ENCODE measurements around the gene MEAK7.
A peak's percentile ranks its signal among the peaks of the same experiment; 100 is the strongest.

Gene MEAK7, protein sequence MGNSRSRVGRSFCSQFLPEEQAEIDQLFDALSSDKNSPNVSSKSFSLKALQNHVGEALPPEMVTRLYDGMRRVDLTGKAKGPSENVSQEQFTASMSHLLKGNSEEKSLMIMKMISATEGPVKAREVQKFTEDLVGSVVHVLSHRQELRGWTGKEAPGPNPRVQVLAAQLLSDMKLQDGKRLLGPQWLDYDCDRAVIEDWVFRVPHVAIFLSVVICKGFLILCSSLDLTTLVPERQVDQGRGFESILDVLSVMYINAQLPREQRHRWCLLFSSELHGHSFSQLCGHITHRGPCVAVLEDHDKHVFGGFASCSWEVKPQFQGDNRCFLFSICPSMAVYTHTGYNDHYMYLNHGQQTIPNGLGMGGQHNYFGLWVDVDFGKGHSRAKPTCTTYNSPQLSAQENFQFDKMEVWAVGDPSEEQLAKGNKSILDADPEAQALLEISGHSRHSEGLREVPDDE

DNA sequence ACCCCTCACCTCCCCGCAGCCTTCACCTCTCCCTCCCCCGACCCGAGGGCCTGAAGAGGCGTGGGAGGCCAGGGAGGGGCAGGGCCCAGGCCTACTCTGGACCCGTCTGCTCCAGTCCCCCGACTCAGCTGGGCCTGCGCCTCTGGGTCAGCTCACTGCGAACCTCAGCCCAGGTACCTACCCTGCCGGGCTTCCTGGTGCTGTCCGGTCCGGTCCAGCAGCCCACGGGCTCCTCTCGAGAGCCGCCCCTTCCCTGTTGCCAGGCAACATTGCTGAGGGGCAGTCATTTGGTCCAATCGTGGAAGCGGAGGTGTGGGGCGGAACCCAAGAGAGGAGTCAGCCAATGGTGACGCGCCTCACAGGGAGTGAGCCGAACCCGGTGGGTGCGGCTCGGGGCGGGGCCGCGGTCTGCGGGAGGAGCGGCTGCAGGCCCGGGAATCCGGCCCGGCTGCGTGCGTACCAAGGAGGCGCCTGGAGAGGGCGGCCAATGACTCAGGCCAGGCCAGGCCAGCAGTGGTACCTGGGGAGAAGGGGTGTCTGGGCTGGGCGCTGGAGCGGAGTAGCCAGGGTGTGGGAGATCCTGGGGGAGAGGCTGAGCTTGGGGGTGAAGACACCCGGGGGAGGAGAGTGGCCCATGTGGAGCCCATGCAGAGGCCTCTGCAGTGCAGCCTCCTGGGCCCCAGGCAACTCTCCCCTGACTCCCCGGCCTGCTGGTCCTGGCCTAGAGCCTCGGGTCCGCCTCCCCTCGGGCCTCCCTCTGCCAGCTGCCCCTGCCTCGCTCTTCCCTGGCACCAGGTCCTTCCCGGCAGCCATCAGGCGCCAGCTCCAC lies at the start of gene MEAK7:
Gene MEAK7, minus strand, starts transcription at position 240 of the 829 bp plus-strand sequence. CDS start 6,573 bp downstream, outside the sequence.
- peak; percentile 98 for DNase-seq

DNA sequence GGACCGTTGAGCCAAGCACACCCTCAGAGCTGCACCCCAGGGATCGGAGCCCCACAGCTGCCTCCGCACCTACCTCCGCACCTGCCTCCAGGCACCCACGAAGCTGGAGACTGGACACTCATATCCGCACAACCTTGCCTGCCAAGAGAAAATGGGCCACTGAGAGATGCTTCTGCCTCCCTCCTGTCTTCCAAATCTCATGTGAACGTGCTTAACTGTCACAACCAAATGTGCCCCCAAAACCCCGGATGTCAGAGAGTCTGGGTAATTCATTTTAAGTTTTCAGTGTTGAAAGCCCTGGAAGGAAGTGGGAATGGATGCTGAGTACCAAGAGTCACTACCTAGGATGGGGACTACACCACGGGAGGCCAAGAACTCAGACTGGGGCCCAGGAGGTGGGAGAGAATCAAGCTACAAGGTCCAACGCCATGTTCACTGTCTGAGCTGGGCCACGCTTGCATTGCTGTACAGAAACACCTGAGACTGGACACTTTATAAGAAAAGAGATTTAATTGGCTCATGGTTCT lies 49.5 kb upstream of the MEAK7 start:
- no peak for DNase-seq

DNA sequence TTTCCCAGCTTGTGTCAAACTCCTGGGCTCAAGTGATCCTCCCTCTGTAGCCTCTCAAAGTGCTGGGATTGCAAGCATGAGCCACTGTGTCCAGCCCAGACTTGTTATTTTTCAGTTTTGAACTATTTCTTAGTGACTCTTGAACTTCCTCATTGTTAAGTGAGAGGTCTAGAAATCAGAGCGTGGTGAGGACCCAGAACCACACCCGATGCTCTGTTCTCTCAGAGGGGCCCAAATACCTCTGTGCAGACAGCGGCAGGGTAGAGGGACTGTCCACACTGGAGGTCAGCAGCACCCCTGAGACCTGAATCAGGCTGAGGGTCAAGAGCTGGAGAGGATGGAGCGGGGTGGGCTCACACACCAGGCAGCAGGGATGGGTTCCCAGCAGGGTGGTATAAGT lies 47.7 kb upstream of the MEAK7 start:
- no peak for DNase-seq

DNA sequence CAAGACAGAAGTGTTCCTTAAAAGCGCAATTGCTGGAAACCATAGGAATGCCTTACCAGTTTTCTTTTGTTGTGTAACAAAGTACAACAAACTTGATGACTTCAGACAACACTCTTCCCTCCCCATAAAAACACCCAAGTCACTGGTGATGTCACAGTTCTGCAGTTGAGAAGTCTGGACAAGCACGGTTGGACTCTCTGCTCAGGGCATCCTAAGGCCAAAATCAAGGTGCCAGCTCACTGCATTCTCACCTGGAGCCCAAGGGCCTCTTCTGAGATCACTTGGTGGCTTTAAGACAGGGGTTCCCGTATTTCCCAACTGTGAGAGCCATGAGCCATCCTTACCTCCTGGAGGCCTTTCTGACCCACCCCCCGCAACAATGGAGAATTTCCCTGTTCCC lies 45.6 kb upstream of the MEAK7 start:
- DNase-seq = no peak

DNA sequence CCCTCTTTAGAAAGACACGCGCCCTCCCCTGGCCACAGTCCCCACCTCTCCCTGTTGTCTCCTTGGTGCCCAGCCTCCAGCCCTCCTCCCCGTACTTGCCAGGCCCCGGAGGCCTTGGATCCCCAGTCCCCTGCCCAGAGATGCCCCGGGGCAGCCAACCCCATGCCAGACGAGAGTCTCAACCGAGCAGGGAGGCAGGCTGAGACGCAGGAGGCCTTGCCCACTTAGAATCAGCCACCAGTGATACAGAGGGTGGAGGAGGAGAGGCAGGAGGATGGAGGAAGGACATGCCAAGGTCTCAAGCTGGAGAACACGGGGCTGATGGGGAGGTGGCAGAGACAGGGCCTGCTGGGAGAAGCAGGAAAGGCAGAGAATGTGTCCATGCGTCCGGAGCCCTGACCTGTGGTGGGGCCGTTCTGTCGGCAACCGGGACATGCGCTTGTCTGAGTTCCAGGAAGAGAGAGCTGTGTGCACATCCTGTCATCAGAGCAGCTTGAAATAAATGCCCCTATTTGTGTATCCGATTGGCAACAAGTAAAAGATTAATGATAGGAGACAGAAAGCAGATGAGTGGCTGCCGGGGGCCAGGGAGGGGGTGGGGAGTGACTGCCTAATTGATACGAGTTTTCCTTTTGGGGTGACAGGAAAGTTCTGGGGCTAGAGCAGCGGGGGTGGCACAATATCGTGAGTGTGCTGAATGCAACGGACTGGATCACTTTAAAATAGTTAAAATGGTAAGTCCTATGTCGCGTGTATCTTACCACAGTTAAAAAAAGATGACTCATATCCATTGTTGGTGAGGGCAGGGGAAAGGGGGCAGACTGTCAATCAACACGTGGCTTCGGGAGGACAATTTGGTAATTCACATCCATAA lies 44.7 kb upstream of the MEAK7 start:
- DNase-seq = no peak

DNA sequence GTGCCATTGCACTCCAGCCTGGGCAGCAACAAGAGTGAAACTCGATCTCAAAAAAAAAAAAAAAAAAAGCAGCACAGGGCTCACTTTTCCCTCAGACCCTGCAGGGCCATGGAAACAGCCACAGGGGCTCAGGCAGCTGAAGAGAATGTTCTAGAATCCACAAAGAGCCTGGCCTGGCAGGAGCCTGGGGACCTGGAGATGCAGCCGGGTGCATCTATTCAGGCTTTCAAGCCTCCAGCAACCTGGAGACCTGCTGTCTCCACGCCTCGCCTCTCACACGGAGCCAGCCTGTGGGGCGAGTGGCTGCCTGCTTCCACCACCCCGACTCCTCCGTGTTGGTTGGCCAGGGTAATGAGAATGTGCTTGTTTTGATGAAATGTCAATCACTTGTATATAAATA lies 44.0 kb upstream of the MEAK7 start:
- no peak for DNase-seq

DNA sequence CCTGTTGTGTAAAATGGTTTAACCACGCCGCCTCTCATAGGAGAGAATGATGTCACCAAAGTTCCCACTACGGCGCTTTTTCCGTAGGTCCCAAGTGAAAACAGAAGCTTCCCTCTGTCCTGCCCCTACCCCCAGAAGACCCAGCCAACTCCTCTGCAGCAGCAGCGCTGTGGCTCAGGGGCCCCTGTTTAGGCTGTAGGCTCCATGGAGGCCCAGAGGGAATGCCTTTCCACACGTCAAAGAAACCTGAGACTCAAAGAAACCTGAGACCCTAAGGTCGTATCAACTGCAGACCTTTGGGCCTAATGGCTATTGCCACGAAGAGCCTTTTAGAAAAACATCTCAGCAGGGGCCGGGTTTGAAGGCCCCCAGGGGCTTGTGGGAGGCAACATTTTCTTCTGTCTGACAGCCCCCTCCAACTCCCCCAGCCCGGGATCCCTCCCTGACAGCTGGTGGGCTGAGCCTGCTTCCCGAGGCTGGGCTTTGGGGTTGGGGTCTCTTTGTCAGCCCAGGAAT lies 43.1 kb upstream of the MEAK7 start:
- no peak for DNase-seq

DNA sequence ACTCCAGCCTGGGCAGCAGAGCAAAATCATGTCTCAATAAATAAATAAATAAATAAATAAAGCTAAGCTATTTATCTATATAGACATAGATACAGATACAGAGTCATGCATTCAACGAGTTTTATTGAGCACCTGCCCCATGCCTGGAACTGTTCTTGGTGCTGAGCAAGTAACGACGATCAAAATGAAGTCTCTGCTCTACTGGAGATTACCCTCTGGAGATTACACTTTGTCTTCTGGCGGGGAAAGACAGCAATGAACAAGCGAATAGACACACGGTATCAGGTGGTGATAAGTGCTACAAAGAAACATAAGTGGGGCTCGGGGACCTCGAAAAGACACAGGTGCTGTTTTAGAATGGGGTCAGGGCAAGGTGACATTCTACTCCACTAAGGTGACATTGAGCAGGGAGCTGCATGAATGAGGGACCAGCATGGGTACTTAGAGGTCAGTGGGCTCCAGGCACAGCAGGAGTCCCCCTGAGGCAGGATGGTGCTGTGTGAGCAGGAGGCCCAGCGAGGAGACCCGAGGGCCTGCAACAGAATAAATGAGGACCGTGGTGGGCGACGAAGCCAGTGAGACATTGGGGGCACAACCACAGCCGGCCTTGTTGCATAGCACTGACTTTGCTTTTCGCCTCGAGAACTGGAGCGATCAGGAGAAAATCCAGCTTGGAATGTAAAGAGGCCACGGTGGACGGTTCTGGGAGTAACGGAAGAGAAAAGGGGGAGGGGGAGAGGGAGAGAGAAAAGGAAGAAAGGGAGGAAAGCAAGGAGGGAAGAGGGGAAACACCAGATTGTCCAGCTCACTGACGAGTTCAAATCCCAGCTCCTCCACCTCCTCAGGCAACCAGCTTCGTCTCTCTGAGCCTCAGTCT lies 42.4 kb upstream of the MEAK7 start:
- no peak for DNase-seq

DNA sequence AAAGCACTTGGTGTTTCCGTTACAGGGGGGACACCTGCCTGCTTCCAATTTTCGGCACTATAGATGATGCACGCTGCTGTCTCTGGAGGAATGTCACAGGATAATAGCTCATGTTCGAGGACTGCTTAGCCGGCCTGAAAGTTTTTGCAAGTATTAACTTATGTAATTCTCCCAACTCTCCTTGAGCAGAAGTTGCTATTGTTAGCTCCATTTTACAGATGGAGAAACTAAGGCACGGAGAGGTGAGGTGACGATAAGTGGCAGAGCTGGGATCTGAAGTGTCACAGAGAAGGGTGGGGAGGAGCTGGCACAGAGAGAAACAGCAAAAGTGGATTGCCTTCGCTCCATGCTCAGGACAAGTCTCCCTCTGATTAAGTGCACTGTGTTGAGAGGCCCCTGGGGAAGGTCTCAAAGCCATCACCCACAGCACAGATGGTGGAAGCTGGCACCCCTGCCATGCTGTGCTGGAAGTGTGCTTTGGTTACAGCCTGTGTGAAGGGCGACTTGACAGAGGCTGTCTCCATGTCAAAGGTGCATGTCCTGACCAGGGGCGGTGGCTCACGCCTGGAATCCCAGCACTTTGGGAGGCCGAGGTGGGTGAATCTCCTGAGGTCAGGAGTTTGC lies 40.8 kb upstream of the MEAK7 start:
- DNase-seq = no peak

DNA sequence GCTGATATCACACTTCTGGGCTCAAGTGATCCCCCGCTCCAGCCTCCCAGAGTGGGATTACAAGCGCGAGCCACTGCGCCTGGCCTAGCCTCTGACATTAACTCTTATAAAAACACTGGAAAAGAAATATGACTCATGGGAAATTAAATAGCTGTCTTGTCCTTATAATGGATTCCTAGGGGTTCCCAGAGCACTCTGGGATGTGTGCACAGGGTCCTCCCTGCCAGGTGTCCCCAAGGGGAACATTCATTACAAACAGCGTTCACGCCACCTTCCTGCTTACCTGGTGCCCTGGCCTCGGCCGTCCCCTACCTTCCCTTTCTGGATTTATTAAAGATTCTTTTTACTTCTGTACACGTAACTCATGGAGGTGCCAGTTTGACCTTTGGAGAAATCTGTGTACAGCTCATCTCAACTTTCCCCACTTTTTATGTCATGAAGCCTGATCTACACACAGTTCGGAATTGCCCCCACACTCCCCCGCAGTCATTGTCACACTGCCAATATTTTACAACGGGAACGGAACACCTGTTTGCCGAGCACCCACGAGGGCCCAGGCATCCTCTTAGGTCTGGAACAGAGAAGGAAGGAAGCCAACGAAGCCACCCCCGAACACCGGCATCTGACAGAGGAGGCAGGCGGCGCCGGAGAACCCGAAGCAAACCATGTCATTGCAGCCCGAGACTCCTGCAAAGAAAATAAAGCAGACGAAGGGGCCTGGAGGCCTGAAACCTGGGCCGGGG lies 39.7 kb upstream of the MEAK7 start:
- no peak for DNase-seq

DNA sequence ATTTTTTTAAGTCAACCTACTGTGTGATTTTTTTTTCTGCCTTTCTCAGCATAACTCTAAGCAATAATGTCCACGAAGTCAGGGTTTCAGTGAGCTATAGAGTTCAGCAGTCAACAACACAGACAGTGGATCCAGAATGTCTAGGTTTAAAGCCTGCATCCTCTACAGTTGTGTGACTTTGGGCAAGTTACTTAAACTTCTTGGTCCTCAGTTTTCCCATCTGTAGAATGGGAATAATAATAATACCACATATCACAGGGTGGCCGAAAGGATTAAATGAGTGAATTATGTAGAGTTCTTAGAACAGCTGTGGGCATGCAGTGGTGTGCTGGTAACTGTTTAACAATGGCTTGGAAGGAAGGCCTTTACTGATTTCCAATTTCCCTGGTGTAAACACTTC lies 38.8 kb upstream of the MEAK7 start:
- DNase-seq = no peak

DNA sequence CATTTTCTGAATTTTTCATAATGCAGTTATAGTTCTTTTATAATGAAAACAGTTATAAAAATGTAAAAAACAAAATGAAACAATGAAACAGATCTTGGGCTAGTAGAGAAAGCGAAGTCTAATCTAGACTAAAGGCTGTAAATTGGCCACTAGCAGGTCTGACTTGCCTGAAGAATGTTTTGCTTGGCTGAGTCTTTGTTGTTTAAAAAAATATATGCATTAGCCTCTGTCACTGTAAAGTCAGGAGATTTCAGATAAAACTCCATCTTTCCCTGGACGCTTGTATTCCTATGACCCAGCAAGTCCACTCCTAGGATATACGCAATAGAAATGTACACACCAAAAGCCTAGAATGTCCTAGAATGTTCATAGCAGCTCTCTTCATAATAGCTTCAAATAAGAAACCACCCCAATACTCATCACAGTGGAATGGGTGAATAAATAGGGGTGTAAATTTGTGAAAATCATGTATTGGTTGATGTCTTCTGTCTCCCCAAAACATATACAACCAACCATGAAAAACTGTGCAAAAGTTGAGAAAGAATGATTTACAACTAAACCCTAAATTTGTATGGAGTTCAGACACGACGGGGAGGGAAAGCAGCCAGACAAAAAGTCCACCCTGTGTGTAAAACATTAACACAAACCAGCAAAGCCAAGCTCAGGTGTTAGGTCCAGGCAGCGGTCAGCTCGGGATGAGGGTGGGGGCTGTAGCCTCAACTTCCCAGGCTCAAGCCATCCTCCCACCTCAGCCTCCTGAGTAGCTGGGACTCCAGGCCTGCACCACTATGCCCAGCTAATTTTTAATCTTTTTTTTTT lies 37.7 kb upstream of the MEAK7 start:
- DNase-seq = no peak

DNA sequence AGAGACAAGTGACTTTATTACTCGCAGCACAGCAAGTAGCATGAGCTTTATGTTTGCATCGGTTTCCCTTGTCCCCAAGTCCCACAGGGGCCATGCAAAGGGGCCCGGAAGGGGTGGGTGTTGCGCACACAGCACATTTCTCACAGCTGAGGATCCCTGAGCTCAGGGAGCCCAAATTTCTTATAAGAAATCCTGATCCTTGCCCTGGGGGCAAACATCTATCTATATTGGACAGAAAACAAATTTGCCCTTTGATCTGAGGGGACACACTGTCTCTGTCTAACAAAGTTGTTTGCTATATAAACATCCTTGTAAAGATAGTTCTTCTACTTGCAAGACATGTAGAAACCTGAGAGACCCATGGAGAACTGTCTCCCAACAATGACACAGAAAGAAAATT lies 35.7 kb upstream of the MEAK7 start:
- DNase-seq = no peak

DNA sequence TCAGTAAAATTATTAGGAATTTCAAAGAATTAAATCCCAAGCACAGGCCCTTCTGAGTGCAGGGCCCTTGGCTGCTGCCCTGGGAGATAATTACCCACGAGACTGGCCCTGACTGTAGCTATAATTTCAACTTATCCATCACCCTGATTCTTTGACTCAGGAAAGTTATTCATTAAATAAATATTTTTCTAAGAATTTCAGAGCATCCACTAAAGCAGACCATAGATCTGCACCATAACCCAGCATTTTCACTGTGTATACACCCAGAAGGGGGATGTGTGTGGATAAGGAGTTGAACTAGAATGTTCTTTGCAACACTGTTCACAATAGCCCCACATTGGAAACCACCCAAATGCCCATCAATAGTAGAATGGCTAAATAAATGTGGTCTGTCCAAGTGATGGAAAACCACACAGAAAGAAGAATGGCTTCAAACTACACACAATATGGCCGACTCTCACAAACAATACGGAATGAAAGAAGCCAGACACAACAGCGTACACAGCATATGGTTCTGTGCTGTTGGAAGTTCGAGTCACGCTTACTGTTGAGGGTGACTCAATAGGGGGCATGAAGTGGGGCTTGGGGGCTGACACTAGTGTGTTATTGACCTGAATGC lies 33.9 kb upstream of the MEAK7 start:
- DNase-seq = no peak

DNA sequence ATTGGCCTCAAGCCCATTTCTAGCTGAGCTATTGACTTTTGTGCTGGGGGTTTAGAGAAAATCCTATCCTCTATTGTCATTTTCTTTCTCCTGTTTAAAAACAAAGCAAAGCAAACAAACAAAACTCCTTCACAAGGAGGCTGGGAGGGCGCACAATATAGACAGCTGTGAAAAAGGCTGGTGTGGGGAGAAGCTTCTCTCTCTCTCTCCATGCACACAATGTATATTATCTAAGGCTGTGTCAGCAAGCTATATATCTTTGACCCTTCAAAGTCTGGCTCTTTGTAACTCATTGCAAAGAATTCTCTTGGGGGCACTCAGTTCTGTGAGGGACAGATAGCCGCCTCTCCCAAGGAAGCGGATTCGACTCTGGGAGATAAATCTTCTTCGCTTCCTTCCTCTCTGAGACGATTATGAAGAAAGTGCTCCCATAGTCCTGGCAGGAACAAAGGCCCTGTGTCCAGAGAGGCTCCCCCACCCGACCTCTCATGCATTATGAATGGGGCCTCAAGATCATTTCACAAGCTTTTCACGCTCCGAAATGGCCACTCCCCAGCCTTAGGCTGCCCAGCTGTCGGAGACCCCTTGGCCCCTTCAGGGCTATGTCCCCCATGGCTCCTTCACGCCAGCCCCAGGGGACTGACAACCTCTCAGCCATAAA lies 33.2 kb upstream of the MEAK7 start:
- DNase-seq = peak; percentile 8

DNA sequence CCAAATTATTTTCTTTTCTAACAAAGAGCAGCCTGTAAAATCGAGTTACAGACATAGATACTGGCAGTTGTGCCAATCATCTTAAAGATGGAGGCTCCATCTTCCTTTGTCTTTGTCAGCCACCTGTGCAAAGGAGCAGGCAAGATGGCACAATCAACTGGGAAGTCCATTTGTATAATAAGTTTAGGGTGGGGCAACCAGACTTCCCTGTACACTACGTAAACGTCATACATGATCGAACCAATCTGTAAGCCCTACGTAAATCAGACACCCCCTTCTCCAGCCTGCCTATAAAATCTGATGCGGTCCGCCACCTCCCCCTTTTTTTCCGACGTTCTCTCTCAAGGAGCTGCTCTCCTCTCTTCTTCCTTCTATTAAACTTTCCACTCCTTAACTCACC lies 31.4 kb upstream of the MEAK7 start:
- no peak for DNase-seq

DNA sequence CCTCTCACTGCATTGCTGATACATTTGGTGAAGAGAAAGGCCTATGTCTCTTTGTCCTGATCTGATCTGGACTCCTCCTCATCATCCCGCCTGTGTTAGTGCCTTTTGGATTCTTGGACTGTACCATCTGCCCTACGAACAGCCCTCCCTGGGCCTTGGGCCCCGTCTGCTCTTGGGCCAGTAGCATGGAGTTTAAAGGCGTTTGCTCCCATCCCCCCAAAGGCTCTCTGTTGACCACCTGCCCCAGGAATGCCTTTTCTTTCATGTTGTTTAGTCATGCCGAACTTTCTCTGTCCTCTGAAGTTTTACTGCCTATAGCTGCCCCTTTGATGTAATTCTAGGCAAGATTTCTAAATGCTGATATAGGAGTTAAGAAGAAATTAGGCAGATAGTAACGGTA lies 30.9 kb upstream of the MEAK7 start:
- DNase-seq = no peak

DNA sequence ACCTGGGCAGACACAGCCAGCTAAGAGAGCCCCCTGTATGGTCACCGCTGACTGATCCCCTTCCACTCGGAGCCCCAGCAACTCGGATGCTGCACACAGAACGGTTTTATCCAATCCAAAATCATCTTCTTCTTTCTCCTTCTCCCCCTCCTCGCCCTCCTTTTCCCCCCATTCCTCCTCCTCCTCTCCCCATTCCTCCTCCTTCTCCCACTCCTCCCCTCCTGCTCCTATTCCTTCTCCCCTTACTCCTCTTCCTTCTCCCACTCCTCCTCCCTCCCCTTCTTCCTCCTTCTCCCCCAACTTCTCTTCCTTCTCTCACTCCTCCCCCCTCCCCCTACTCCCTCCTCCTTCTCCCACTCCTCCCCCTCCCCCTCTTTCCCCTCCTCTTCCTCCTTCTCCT lies 30.4 kb upstream of the MEAK7 start:
- no peak for DNase-seq

Measured in hematopoietic multipotent progenitor cell treated with erythropoietin and hydrocortisone succinate and interleukin-3 and kit ligand, for 8 days (in vitro differentiated cells).